ENCODE results near the gene MYMK.
"Not testable (repeated sequence)": the region's sequence is repeated elsewhere in the genome, so short reads cannot be mapped to it uniquely, and the experiment has no call there.

MYMK gene

GRCh38 chr9:133524679-133525228 is at the start of gene MYMK:
TSS of gene MYMK (minus strand) at chr9:133524959. CDS start at chr9:133524844, 115 bp downstream.
- no peak for DNase-seq (ENCODE audit: low read depth)

- no peak for DNase-seq (ENCODE audit: low read depth)
These were observed 49.2 kb upstream of the MYMK start for GRCh38 chr9:133573791-133574515.

GRCh38 chr9:133572821-133573361 is 48.1 kb upstream of the MYMK start:
- DNase-seq (ENCODE audit: low read depth) = no peak

GRCh38 chr9:133571896-133572595 is 47.3 kb upstream of the MYMK start:
- no peak for DNase-seq (ENCODE audit: low read depth)

- DNase-seq (ENCODE audit: low read depth) = no peak
These were observed 46.7 kb upstream of the MYMK start for GRCh38 chr9:133571391-133571890.

GRCh38 chr9:133570691-133571080 is 45.9 kb upstream of the MYMK start:
- no peak for DNase-seq (ENCODE audit: low read depth)

- no peak for DNase-seq (ENCODE audit: low read depth)
These were observed 45.3 kb upstream of the MYMK start for GRCh38 chr9:133569891-133570690.

GRCh38 chr9:133569121-133569785 is 44.5 kb upstream of the MYMK start:
- DNase-seq (ENCODE audit: low read depth) = no peak

- DNase-seq (ENCODE audit: low read depth) = no peak
These were observed 43.4 kb upstream of the MYMK start for GRCh38 chr9:133568186-133568585.

GRCh38 chr9:133566817-133567216 is 42.1 kb upstream of the MYMK start:
- DNase-seq (ENCODE audit: low read depth) = no peak

GRCh38 chr9:133566382-133566781 is 41.6 kb upstream of the MYMK start:
- DNase-seq (ENCODE audit: low read depth) = no peak

- DNase-seq (ENCODE audit: low read depth) = no peak
These were observed 39.8 kb upstream of the MYMK start for GRCh38 chr9:133564451-133565116.

- DNase-seq (ENCODE audit: low read depth) = not testable (repeated sequence)
These were observed 39.1 kb upstream of the MYMK start for GRCh38 chr9:133563814-133564213.

GRCh38 chr9:133563291-133563796 is 38.6 kb upstream of the MYMK start:
- no peak for DNase-seq (ENCODE audit: low read depth)

GRCh38 chr9:133562611-133563290 is 38.0 kb upstream of the MYMK start:
- no peak for DNase-seq (ENCODE audit: low read depth)

- DNase-seq (ENCODE audit: low read depth) = no peak
These were observed 37.3 kb upstream of the MYMK start for GRCh38 chr9:133561976-133562554.

GRCh38 chr9:133560944-133561343 is 36.2 kb upstream of the MYMK start:
- DNase-seq (ENCODE audit: low read depth) = no peak

GRCh38 chr9:133560311-133560710 is 35.6 kb upstream of the MYMK start:
- DNase-seq (ENCODE audit: low read depth) = no peak
